PC-9 (cell line): Measurements from ENCODE around the gene BRSK1. TPM values are rescaled to one million over a fixed set of nuclear protein-coding genes. Genes with fewer than 3 reads are reported as not detected.

ENCODE experiments used
- BruUV-seq: library from RNA; stranded (reverse); fragments of 400-500 nt; replicated peaks from 2 replicates; lab custom pipeline; 2021; lab: Mats Ljungman, UMichigan
- CTCF ChIA-PET: fragments of 300-600 bp; sonication (Branson Sonifier 250); formaldehyde crosslinking; loops from one replicate; lab custom pipeline; 2022; ENCODE audit warnings: antibody characterized with exemption; lab: Charles Lee
- POLR2A ChIA-PET: fragments of 300-600 bp; sonication (Branson Sonifier 250); formaldehyde crosslinking; loops from one replicate; lab custom pipeline; 2022; ENCODE audit warnings: antibody characterized with exemption; ENCODE audit not compliant: unreplicated experiment; lab: Charles Lee
- DNase-seq, 2 experiments: peaks; one replicate each; pipeline versions ENCODE4 v3.0.0 to v3.0.0-alpha.2; 2015 to 2022; ENCODE audit warnings: mixed read lengths in 1 of 2
- H2AFZ ChIP-seq: fragments of 200-600 bp; sonication (generic); 2 replicates; pipeline ENCODE4 v1.8.1; 2017; ENCODE audit warnings: antibody characterized with exemption
- H3F3A ChIP-seq: fragments of 200-600 bp; sonication (generic); 2 replicates; pipeline ENCODE4 v1.8.1; 2017; ENCODE audit warnings: antibody characterized with exemption, mild to moderate bottlenecking, low read depth; ENCODE audit not compliant: insufficient read depth
- H3K27ac ChIP-seq: fragments of 200-600 bp; sonication (generic); 2 replicates; pipeline ENCODE4 v1.6.1; 2016; ENCODE audit warnings: mixed run types
- H3K27me3 ChIP-seq: fragments of 200-600 bp; sonication (generic); 2 replicates; pipeline ENCODE4 v1.6.1; 2016; ENCODE audit warnings: low read depth, mixed run types; ENCODE audit not compliant: insufficient read depth
- H3K36me3 ChIP-seq: fragments of 200-600 bp; sonication (generic); 2 replicates; pipeline ENCODE4 v1.6.1; 2016; ENCODE audit warnings: low read depth, mixed run types
- H3K4me1 ChIP-seq: fragments of 200-600 bp; sonication (generic); replicated peaks from 2 replicates; pipeline ENCODE4 v1.6.1; 2016; ENCODE audit warnings: mixed run types; ENCODE audit not compliant: insufficient read depth
- H3K4me2 ChIP-seq: fragments of 200-600 bp; sonication (generic); 2 replicates; pipeline ENCODE4 v1.6.1; 2017; ENCODE audit warnings: mixed run types
- H3K4me3 ChIP-seq: fragments of 200-600 bp; sonication (generic); 2 replicates; pipeline ENCODE4 v1.6.1; 2016; ENCODE audit warnings: mixed run types
- H3K79me2 ChIP-seq: fragments of 200-600 bp; sonication (generic); 2 replicates; pipeline ENCODE4 v1.6.1; 2017; ENCODE audit warnings: low read depth, mixed run types
- H3K9me2 ChIP-seq: fragments of 200-600 bp; sonication (generic); 2 replicates; pipeline ENCODE4 v1.8.1; 2017; ENCODE audit warnings: mild to moderate bottlenecking; ENCODE audit not compliant: insufficient read depth
- H3K9me3 ChIP-seq: fragments of 200-600 bp; sonication (generic); 2 replicates; pipeline ENCODE4 v1.8.1; 2016; ENCODE audit warnings: low read depth; ENCODE audit not compliant: insufficient read depth
- H4K20me1 ChIP-seq: fragments of 200-600 bp; sonication (generic); 2 replicates; pipeline ENCODE4 v1.8.1; 2017; ENCODE audit not compliant: insufficient read depth
- CTCF ChIP-seq: fragments of 200-600 bp; sonication (generic); conservative IDR thresholded peaks from 2 replicates; pipeline ENCODE4 v1.6.1; 2017; ENCODE audit warnings: mixed run types, antibody characterized with exemption, mild to moderate bottlenecking, moderate library complexity
- EZH2 ChIP-seq: fragments of 200-600 bp; sonication (generic); IDR thresholded peaks from 2 replicates; pipeline ENCODE4 v1.8.0; 2017; ENCODE audit warnings: antibody characterized with exemption, low read depth
- intact Hi-C: fragments of 100-400 bp; cut with micrococcal nuclease; formaldehyde crosslinking; loops from one replicate; pipeline ENCODE4 v1.10.0; 2022; ENCODE audit not compliant: unreplicated experiment
- total RNA-seq: library from RNA; stranded (reverse); gene quantifications from 2 replicates; pipeline ENCODE4 v1.2.3, GENCODE V29; 2021

Gene BRSK1
- total RNA-seq, 1 experiment from 2014 or later, result 6.5 TPM

DNA sequence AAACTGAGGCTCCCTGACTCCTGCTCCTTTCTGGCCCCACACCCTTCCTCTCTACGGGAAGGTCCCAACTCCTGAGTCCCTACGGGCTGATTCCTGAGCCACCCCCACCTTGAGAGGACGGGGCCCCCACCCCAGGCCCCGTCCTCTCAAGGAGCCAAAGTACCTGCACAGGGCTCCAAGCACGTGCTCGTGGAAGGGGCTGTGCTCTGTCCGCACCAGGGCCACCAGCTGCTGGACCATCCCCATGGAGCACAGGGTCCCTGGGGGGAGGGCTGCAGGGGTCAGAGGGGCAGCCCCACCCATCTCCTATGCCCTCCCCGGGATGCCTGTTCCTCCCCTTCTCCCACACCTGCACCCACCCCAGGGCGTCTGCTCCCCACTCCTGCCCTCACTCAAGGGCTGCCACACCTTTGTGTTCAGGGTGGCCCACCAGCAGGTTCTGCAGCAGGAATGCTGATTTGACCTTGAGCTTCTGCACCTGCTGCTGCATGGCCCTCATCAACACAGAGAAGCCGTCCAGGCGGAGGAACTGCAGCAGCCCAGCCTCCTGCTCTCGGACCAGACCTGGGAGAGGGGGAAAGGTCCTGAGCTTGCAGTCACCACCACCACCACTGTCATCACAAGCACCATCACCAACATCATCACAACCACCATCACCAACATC, 17.9 kb upstream of the BRSK1 start:
- no peak for DNase-seq
- H3F3A ChIP-seq, result peaks cover 11% of the 10 kb centered on the region; the same call in 1 of the 2 replicates
- BruUV-seq, result no TSS peak
- no peaks in the 10 kb centered on the region for H3K9me2 ChIP-seq
- H2AFZ ChIP-seq, result no peak overlapping the region
- no peaks in the 10 kb centered on the region for H4K20me1 ChIP-seq
- ChIA-PET CTCF (no interaction called here), POLR2A (no interaction called here)
- peaks cover 5% of the 10 kb centered on the region; the same call in 1 of the 2 replicates for H3K36me3 ChIP-seq
- H3K79me2 ChIP-seq, result no peaks in the 10 kb centered on the region; the same call in 1 of the 2 replicates
- H3K27ac ChIP-seq, result no peak overlapping the region
- intact Hi-C loops, result no loop called here
- peaks cover under 1% of the 10 kb centered on the region; the same call in 1 of the 2 replicates for H3K4me1 ChIP-seq
- H3K9me3 ChIP-seq, result no peaks in the 10 kb centered on the region
- no peaks in the 10 kb centered on the region for H3K27me3 ChIP-seq
- H3K4me2 ChIP-seq, result no peak overlapping the region
- TF ChIP-seq CTCF, result no peak
- no peak for TF ChIP-seq EZH2
- H3K4me3 ChIP-seq, result no peak overlapping the region

GRCh38 chr19:55266404-55266803, 17.4 kb upstream of the BRSK1 start:
- Histone ChIP-seq H3K4me1 (no peaks in the 10 kb centered on the region), H3K79me2 (no peaks in the 10 kb centered on the region; the same call in 1 of the 2 replicates), H3K4me2 (no peak overlapping the region), H2AFZ (no peak overlapping the region), H3K4me3 (no peak overlapping the region), H3K27ac (no peak overlapping the region), H3K36me3 (peaks cover 5% of the 10 kb centered on the region; the same call in 1 of the 2 replicates), H3K27me3 (no peaks in the 10 kb centered on the region), H3F3A (peaks cover 11% of the 10 kb centered on the region; the same call in 1 of the 2 replicates), H3K9me3 (no peaks in the 10 kb centered on the region), H4K20me1 (no peaks in the 10 kb centered on the region), H3K9me2 (no peaks in the 10 kb centered on the region)
- CTCF ChIA-PET, result no interaction called here
- TF ChIP-seq EZH2 (no peak), CTCF (no peak)
- DNase-seq, result no peak
- POLR2A ChIA-PET, result no interaction called here
- intact Hi-C loops, result no loop called here
- BruUV-seq, result no TSS peak

GRCh38 chr19:55266840-55267239, 17.0 kb upstream of the BRSK1 start:
- Histone ChIP-seq H3K9me2 (no peaks in the 10 kb centered on the region), H3K4me2 (no peak overlapping the region), H3K4me3 (no peak overlapping the region), H3K4me1 (no peaks in the 10 kb centered on the region), H4K20me1 (no peaks in the 10 kb centered on the region), H3F3A (peaks cover 11% of the 10 kb centered on the region; the same call in 1 of the 2 replicates), H3K27me3 (no peaks in the 10 kb centered on the region), H3K36me3 (peaks cover 5% of the 10 kb centered on the region; the same call in 1 of the 2 replicates), H3K9me3 (no peaks in the 10 kb centered on the region), H3K79me2 (no peaks in the 10 kb centered on the region; the same call in 1 of the 2 replicates), H3K27ac (no peak overlapping the region), H2AFZ (no peak overlapping the region)
- no TSS peak for BruUV-seq
- POLR2A ChIA-PET, result interaction anchor here (0.6 kb wide), 1 partner anchor 24 kb away, joined by 5 read pairs; no protein-coding TSS in a partner anchor
- CTCF ChIA-PET, result no interaction called here
- DNase-seq, result no peak
- intact Hi-C loops, result no loop called here
- no peak for TF ChIP-seq CTCF
- no peak for TF ChIP-seq EZH2
